CD4-positive, alpha-beta memory T cell (primary cell): ENCODE data around the gene FOXA2. TPM values are rescaled to one million over a fixed set of nuclear protein-coding genes. Genes with fewer than 3 reads are reported as not detected.
"Not testable (repeated sequence)": the region's sequence is repeated elsewhere in the genome, so short reads cannot be mapped to it uniquely, and the experiment has no call there.

ENCODE experiments used
- CTCF ChIA-PET: fragments of 350-600 bp; sonication (Branson Sonifier 250); formaldehyde crosslinking; loops from one replicate; lab custom pipeline; 2021; ENCODE audit warnings: inconsistent platforms; ENCODE audit not compliant: partially characterized antibody; lab: Charles Lee
- POLR2A ChIA-PET: fragments of 350-600 bp; sonication (Branson Sonifier 250); formaldehyde crosslinking; loops from one replicate; lab custom pipeline; 2021; ENCODE audit not compliant: partially characterized antibody; lab: Charles Lee
- DNase-seq, 5 donors: peaks; one replicate each; pipeline versions ENCODE4 v3.0.0 to v3.0.0-alpha.2; 2020 to 2022; ENCODE audit warnings: mixed read lengths in 1 of 5
- H3K27ac ChIP-seq: one replicate; pipeline ENCODE4 v1.7.0; 2013; ENCODE audit warnings: low read depth, low read length
- H3K27me3 ChIP-seq: 2 replicates; pipeline ENCODE4 v1.7.0; 2013; ENCODE audit warnings: mild to moderate bottlenecking, low read length, moderate library complexity; ENCODE audit not compliant: insufficient read depth
- H3K36me3 ChIP-seq: 2 replicates; pipeline ENCODE4 v1.7.0; 2013; ENCODE audit warnings: mild to moderate bottlenecking, low read length, moderate library complexity; ENCODE audit not compliant: insufficient read depth
- H3K4me1 ChIP-seq: 2 replicates; pipeline ENCODE4 v1.7.0; 2013; ENCODE audit warnings: mild to moderate bottlenecking, low read length, moderate library complexity; ENCODE audit not compliant: insufficient read depth
- H3K4me3 ChIP-seq, 2 donors: one replicate each; pipeline ENCODE4 v1.7.0; 2013; ENCODE audit warnings: low read length in 2 of 2, mild to moderate bottlenecking in 1 of 2
- H3K9me3 ChIP-seq, 2 donors: one replicate each; pipeline ENCODE4 v1.7.0; 2013; ENCODE audit warnings: low read length in 2 of 2, control low read depth in 1 of 2; ENCODE audit not compliant: control insufficient read depth in 1 of 2
- H3K27ac Mint-ChIP-seq, 7 donors: one replicate each; pipeline ENCODE4 v1.8.0; 2020 to 2021; ENCODE audit warnings: mixed read lengths in 7 of 7, mild to moderate bottlenecking in 6 of 7, inconsistent platforms in 3 of 7, moderate library complexity in 3 of 7
- H3K27me3 Mint-ChIP-seq, 2 donors: one replicate each; pipeline ENCODE4 v1.8.0; 2020 to 2021; ENCODE audit warnings: mixed read lengths in 2 of 2
- H3K36me3 Mint-ChIP-seq, 2 donors: one replicate each; pipeline ENCODE4 v1.8.0; 2020 to 2021; ENCODE audit warnings: mixed read lengths in 2 of 2, inconsistent platforms in 1 of 2, mild to moderate bottlenecking in 1 of 2
- H3K4me1 Mint-ChIP-seq, 4 donors: one replicate each; pipeline ENCODE4 v1.8.0; 2020 to 2021; ENCODE audit warnings: mixed read lengths in 4 of 4, mild to moderate bottlenecking in 1 of 4
- H3K4me3 Mint-ChIP-seq, 8 donors: one replicate each; pipeline ENCODE4 v1.8.0; 2020 to 2021; ENCODE audit warnings: mixed read lengths in 8 of 8, mild to moderate bottlenecking in 7 of 8, moderate library complexity in 6 of 8, inconsistent platforms in 3 of 8
- H3K9me3 Mint-ChIP-seq, 8 donors: one replicate each; pipeline ENCODE4 v1.8.0; 2020 to 2021; ENCODE audit warnings: mixed read lengths in 8 of 8, mild to moderate bottlenecking in 5 of 8, inconsistent platforms in 3 of 8, moderate library complexity in 1 of 8
- intact Hi-C: fragments of 100-400 bp; cut with micrococcal nuclease; formaldehyde crosslinking; loops from one replicate; pipeline ENCODE4 v1.15.1; 2023
- polyA plus RNA-seq, 2 donors: library from polyadenylated mRNA; unstranded; fragments of 300-500 nt; fragmentation: Illumina TruSeq; gene quantifications; one replicate each; pipeline ENCODE4 v1.2.3, GENCODE V29; 2021
- total RNA-seq, 2 experiments: library from RNA; stranded (reverse); gene quantifications; one replicate each; pipeline ENCODE4 v1.2.3, GENCODE V29; 2021

Gene FOXA2
- total and polyA plus RNA-seq, 4 experiments from 2014 or later: not detected

DNA sequence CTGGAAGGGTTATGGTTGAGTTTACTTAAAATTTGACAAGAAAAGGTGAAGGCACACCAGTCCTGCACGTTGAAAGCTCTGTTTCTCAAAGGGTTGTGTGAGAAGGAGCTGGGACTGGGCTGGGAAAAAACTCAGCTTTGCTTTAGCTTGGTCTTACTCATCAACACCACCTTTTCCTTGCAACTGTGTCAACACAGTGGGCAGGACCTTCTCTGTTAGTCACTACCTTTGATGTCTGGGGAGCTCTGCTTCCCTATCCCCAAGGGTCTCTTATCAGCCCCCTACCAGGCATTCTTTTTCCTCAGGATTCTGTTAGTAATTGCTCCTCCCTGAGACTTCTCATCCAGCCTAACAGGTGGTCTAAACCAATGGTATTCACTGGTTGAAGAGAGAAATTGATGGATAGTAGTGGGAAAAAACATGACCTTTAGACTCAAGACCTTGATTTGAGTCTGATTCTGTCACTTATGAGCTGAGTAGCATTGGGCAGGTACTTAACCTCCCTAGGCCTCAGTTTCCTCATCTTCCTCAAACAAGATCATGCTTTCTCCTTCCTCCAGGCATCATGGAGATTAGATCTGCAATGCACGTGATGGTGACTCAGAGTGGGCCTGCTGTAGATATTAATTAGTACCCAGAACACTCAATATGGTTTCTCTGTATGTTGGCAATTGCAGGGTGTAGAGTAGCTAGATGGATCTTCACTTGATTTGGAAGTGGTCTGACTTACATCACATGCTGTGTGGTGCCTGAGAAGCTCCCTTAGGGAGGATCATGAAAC is 17.2 kb upstream of the FOXA2 start:
- H3K27ac Mint-ChIP-seq: no peak overlapping the region
- intact Hi-C loops: no loop called here
- H3K9me3 Mint-ChIP-seq: peaks cover 0 to 8% (median 4%) of the 10 kb centered on the region in 8 donors
- no peaks in the 10 kb centered on the region for H3K9me3 ChIP-seq
- POLR2A ChIA-PET: no interaction called here
- H3K36me3 ChIP-seq: no peaks in the 10 kb centered on the region
- CTCF ChIA-PET: no interaction called here
- no peaks in the 10 kb centered on the region for H3K4me1 ChIP-seq
- no peak overlapping the region for H3K4me3 ChIP-seq
- no peaks in the 10 kb centered on the region for H3K4me1 Mint-ChIP-seq
- H3K27me3 ChIP-seq: no peaks in the 10 kb centered on the region
- H3K36me3 Mint-ChIP-seq: no peaks in the 10 kb centered on the region
- no peak for DNase-seq
- no peak overlapping the region for H3K4me3 Mint-ChIP-seq
- H3K27me3 Mint-ChIP-seq: peaks cover 0 to 3% of the 10 kb centered on the region in 2 donors
- no peak overlapping the region for H3K27ac ChIP-seq

- H3K27me3 ChIP-seq, intact Hi-C loops, H3K4me3 ChIP-seq, H3K9me3 Mint-ChIP-seq, H3K27ac Mint-ChIP-seq, H3K27me3 Mint-ChIP-seq, H3K4me1 ChIP-seq, DNase-seq, H3K9me3 ChIP-seq, H3K36me3 Mint-ChIP-seq, H3K27ac ChIP-seq, POLR2A ChIA-PET, H3K4me1 Mint-ChIP-seq, H3K4me3 Mint-ChIP-seq, CTCF ChIA-PET, H3K36me3 ChIP-seq: not testable (repeated sequence)
These were observed 14.9 kb upstream of the FOXA2 start for GRCh38 chr20:22599258-22599657.

- CTCF ChIA-PET: no interaction called here
- no peaks in the 10 kb centered on the region for H3K27me3 ChIP-seq
These were observed 12.9 kb upstream of the FOXA2 start for GRCh38 chr20:22597303-22597702.

DNA sequence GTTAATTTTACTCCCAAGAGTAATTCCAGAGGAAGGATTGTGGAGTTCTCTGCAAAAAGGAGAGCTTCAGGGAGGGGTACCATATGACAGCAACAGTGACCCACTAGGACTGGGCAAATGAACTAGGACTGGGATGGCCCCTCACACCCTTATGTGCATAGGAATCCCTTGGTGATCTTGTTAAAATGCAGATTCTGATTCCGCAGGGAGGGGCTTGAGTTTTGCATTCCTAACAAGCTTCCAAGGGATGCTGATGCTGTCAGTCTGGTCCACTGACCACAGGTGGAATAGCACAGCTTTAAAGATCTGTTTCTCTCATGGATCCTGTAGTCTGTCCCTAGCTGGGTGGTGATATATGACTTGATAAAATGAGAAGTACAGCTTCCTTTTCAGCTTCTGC is 6.3 kb upstream of the FOXA2 start:
- no peaks in the 10 kb centered on the region for H3K36me3 Mint-ChIP-seq
- ChIA-PET CTCF (no interaction called here), POLR2A (no interaction called here)
- no peak overlapping the region for H3K27ac Mint-ChIP-seq
- no peak overlapping the region for H3K27ac ChIP-seq
- H3K4me3 Mint-ChIP-seq: no peak overlapping the region
- H3K27me3 ChIP-seq: peaks cover 6% of the 10 kb centered on the region
- no peak overlapping the region for H3K4me3 ChIP-seq
- no peak for DNase-seq
- peaks cover 0 to 18% (median 9%) of the 10 kb centered on the region in 8 donors for H3K9me3 Mint-ChIP-seq
- intact Hi-C loops: no loop called here
- H3K27me3 Mint-ChIP-seq: peaks cover 17 to 18% of the 10 kb centered on the region in 2 donors
- peaks cover 0 to 3% (median 0%) of the 10 kb centered on the region in 4 donors for H3K4me1 Mint-ChIP-seq
- no peaks in the 10 kb centered on the region for H3K9me3 ChIP-seq
- no peaks in the 10 kb centered on the region for H3K4me1 ChIP-seq
- H3K36me3 ChIP-seq: no peaks in the 10 kb centered on the region

More at GRCh38 chr20:22597303-22597702, 12.9 kb upstream of the FOXA2 start:
- DNase-seq: no peak
- H3K4me3 ChIP-seq: no peak overlapping the region
- H3K4me3 Mint-ChIP-seq: no peak overlapping the region
- no peaks in the 10 kb centered on the region for H3K36me3 ChIP-seq
- no peak overlapping the region for H3K27ac ChIP-seq
- no peaks in the 10 kb centered on the region for H3K9me3 ChIP-seq
- H3K27me3 Mint-ChIP-seq: peaks cover 2% of the 10 kb centered on the region in 2 donors
- peaks cover 0 to 7% (median 3%) of the 10 kb centered on the region in 8 donors for H3K9me3 Mint-ChIP-seq
- no peaks in the 10 kb centered on the region for H3K4me1 ChIP-seq
- H3K4me1 Mint-ChIP-seq: no peaks in the 10 kb centered on the region
- H3K36me3 Mint-ChIP-seq: no peaks in the 10 kb centered on the region
- POLR2A ChIA-PET: no interaction called here
- intact Hi-C loops: no loop called here
- H3K27ac Mint-ChIP-seq: no peak overlapping the region

- intact Hi-C loops: no loop called here
- Mint-ChIP-seq H3K27me3 (peaks cover 21 to 26% of the 10 kb centered on the region in 2 donors), H3K4me1 (peaks cover 0 to 4% (median 0%) of the 10 kb centered on the region in 4 donors), H3K4me3 (no peak overlapping the region), H3K27ac (no peak overlapping the region), H3K36me3 (no peaks in the 10 kb centered on the region), H3K9me3 (peaks cover 0 to 20% (median 11%) of the 10 kb centered on the region in 8 donors)
- H3K27me3 ChIP-seq: peaks cover 6% of the 10 kb centered on the region
- CTCF ChIA-PET: no interaction called here
- H3K36me3 ChIP-seq: no peaks in the 10 kb centered on the region
- no peak overlapping the region for H3K27ac ChIP-seq
- H3K9me3 ChIP-seq: no peaks in the 10 kb centered on the region
- no peaks in the 10 kb centered on the region for H3K4me1 ChIP-seq
- POLR2A ChIA-PET: no interaction called here
- H3K4me3 ChIP-seq: no peak overlapping the region
- DNase-seq: no peak
These were observed 2.4 kb upstream of the FOXA2 start for GRCh38 chr20:22586645-22587310.

DNA sequence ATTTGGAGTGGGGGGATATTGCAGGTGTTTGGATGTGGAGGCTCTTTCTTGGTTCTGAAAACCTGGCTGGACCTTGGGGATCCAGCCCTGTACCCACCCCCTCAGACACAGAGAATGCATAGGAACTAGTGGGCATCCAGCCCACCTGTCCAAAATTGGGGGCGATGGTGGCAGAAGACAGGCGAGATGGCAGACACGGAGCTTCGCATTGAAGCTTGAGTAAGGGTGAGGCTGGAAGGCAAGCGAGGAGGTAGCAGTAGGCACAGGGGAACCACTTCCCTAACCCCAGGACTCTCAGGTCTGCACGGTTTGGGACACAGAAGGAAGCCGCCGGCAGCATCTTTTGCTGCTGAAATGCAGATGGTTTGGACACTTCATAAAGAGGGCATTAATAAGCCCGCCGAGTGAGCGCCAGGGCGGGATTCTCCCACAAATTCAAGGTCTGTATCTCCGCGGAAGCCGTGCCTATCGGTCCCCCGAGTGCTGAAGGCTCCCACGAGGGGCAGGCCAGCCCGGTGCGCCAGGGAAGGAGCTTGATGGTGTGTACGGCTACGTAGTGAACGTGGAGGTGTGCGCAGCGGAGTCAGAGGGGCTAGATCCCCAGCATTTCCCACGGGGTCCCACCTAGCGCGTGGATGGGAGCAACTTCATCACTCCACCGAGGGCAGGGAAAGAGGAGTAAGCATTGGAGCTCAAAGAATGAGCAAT is 1.6 kb upstream of the FOXA2 start:
- Mint-ChIP-seq H3K4me1 (peaks cover 0 to 4% (median 0%) of the 10 kb centered on the region in 4 donors), H3K9me3 (peaks cover 0 to 22% (median 13%) of the 10 kb centered on the region in 8 donors), H3K4me3 (peak overlapping the region in 1 of 8 donors; percentile 60), H3K36me3 (peaks cover 0 to 2% of the 10 kb centered on the region in 2 donors), H3K27me3 (peaks cover 28 to 34% of the 10 kb centered on the region in 2 donors), H3K27ac (peak overlapping the region in 1 of 7 donors; percentile 18)
- CTCF ChIA-PET: no interaction called here
- Histone ChIP-seq H3K27me3 (peaks cover 6% of the 10 kb centered on the region), H3K9me3 (no peaks in the 10 kb centered on the region), H3K4me3 (no peak overlapping the region), H3K36me3 (no peaks in the 10 kb centered on the region), H3K4me1 (no peaks in the 10 kb centered on the region), H3K27ac (no peak overlapping the region)
- intact Hi-C loops: no loop called here
- DNase-seq: no peak
- POLR2A ChIA-PET: no interaction called here
